H1 (cell line): ENCODE results near the gene KCNH1. TPM values are rescaled to one million over a fixed set of nuclear protein-coding genes. Genes with fewer than 3 reads are reported as not detected.

ENCODE experiments used
- CEBPB ChIP-seq: IDR thresholded peaks from 2 replicates; pipeline ENCODE4 v1.6.1; 2012; ENCODE audit warnings: low read depth, low read length
- RBBP5 ChIP-seq: IDR thresholded peaks from 2 replicates; pipeline ENCODE4 v1.7.1; 2012; ENCODE audit warnings: low read depth, mild to moderate bottlenecking, inconsistent platforms, low read length, moderate library complexity, borderline replicate concordance
- SIRT6 ChIP-seq: IDR thresholded peaks from one replicate; pipeline ENCODE4 v1.7.1; 2012; ENCODE audit warnings: low read length, inconsistent platforms
- polyA plus RNA-seq, 7 experiments: library from polyadenylated mRNA; depleted of rRNA in 3 of 7; stranded (reverse) in 5 of 7; unstranded in 2 of 7; fragments of >200 nt in 5 of 7; fragments of 200-250 nt in 2 of 7; gene quantifications; 1 replicate in 5 of 7; 2 replicates in 1 of 7; 4 replicates in 1 of 7; pipeline versions ENCODE4 v1.2.1 to v1.2.3, GENCODE V29; 2011 to 2013; ENCODE audit warnings: missing spikeins in 2 of 7, mixed read lengths in 2 of 7
- total RNA-seq: library from RNA; stranded (reverse); fragmentation: NEBNext Ultra II Directional; extraction: Animal tissue kit (Norgen Biotek cat#: 25700); gene quantifications from 2 replicates; pipeline ENCODE4 v1.2.1, GENCODE V29; 2021
- TF ChIP-seq, protein P1 (sequence below): fragments of 300-600 bp; sonication (generic); IDR thresholded peaks from 2 replicates; pipeline ENCODE4 v1.7.1; 2012; ENCODE audit warnings: low read length, moderate library complexity, mild to moderate bottlenecking, inconsistent platforms; ENCODE audit not compliant: insufficient replicate concordance
- TF ChIP-seq, protein P2 (sequence below), 3 experiments: IDR thresholded peaks; 1 replicate in 2 of 3; 2 replicates in 1 of 3; pipeline versions ENCODE4 v1.5.1 to v1.6.1; 2011; ENCODE audit warnings: low read length in 3 of 3, mild to moderate bottlenecking in 3 of 3, inconsistent platforms in 2 of 3, low read depth in 1 of 3, moderate library complexity in 1 of 3; ENCODE audit not compliant: insufficient read depth in 1 of 3; ENCODE audit errors: control extremely low read depth in 1 of 3

KCNH1 gene
- total and polyA plus RNA-seq, 2 of the 8 experiments (the other 6 are each of a cell fraction or from before 2014, with no cell fraction given) = 0.27 to 0.34 TPM

DNA sequence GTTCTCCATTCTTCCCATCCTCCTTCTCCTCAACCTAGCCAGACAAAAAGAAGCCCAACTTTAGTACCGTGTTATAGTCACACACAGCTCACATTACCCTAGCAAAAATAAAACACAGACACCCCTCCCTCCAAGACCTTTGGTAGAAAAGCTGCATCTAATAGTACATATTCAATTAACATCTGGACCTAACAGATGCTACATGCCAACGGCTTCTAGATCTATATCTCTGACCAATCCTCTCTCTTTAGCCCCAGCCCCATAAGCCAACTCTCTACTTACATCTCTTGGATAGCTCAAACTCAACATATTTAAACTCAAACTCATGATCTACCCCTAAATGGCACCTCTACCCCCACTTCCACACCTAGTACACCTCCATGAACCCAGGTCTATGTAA lies 233.1 kb downstream of the KCNH1 start (continued):
- TF ChIP-seq, protein P1, sequence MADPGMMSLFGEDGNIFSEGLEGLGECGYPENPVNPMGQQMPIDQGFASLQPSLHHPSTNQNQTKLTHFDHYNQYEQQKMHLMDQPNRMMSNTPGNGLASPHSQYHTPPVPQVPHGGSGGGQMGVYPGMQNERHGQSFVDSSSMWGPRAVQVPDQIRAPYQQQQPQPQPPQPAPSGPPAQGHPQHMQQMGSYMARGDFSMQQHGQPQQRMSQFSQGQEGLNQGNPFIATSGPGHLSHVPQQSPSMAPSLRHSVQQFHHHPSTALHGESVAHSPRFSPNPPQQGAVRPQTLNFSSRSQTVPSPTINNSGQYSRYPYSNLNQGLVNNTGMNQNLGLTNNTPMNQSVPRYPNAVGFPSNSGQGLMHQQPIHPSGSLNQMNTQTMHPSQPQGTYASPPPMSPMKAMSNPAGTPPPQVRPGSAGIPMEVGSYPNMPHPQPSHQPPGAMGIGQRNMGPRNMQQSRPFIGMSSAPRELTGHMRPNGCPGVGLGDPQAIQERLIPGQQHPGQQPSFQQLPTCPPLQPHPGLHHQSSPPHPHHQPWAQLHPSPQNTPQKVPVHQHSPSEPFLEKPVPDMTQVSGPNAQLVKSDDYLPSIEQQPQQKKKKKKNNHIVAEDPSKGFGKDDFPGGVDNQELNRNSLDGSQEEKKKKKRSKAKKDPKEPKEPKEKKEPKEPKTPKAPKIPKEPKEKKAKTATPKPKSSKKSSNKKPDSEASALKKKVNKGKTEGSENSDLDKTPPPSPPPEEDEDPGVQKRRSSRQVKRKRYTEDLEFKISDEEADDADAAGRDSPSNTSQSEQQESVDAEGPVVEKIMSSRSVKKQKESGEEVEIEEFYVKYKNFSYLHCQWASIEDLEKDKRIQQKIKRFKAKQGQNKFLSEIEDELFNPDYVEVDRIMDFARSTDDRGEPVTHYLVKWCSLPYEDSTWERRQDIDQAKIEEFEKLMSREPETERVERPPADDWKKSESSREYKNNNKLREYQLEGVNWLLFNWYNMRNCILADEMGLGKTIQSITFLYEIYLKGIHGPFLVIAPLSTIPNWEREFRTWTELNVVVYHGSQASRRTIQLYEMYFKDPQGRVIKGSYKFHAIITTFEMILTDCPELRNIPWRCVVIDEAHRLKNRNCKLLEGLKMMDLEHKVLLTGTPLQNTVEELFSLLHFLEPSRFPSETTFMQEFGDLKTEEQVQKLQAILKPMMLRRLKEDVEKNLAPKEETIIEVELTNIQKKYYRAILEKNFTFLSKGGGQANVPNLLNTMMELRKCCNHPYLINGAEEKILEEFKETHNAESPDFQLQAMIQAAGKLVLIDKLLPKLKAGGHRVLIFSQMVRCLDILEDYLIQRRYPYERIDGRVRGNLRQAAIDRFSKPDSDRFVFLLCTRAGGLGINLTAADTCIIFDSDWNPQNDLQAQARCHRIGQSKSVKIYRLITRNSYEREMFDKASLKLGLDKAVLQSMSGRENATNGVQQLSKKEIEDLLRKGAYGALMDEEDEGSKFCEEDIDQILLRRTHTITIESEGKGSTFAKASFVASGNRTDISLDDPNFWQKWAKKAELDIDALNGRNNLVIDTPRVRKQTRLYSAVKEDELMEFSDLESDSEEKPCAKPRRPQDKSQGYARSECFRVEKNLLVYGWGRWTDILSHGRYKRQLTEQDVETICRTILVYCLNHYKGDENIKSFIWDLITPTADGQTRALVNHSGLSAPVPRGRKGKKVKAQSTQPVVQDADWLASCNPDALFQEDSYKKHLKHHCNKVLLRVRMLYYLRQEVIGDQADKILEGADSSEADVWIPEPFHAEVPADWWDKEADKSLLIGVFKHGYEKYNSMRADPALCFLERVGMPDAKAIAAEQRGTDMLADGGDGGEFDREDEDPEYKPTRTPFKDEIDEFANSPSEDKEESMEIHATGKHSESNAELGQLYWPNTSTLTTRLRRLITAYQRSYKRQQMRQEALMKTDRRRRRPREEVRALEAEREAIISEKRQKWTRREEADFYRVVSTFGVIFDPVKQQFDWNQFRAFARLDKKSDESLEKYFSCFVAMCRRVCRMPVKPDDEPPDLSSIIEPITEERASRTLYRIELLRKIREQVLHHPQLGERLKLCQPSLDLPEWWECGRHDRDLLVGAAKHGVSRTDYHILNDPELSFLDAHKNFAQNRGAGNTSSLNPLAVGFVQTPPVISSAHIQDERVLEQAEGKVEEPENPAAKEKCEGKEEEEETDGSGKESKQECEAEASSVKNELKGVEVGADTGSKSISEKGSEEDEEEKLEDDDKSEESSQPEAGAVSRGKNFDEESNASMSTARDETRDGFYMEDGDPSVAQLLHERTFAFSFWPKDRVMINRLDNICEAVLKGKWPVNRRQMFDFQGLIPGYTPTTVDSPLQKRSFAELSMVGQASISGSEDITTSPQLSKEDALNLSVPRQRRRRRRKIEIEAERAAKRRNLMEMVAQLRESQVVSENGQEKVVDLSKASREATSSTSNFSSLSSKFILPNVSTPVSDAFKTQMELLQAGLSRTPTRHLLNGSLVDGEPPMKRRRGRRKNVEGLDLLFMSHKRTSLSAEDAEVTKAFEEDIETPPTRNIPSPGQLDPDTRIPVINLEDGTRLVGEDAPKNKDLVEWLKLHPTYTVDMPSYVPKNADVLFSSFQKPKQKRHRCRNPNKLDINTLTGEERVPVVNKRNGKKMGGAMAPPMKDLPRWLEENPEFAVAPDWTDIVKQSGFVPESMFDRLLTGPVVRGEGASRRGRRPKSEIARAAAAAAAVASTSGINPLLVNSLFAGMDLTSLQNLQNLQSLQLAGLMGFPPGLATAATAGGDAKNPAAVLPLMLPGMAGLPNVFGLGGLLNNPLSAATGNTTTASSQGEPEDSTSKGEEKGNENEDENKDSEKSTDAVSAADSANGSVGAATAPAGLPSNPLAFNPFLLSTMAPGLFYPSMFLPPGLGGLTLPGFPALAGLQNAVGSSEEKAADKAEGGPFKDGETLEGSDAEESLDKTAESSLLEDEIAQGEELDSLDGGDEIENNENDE = no peak
- TF ChIP-seq SIRT6 (no peak), RBBP5 (no peak), CEBPB (no peak)
- TF ChIP-seq, protein P2, sequence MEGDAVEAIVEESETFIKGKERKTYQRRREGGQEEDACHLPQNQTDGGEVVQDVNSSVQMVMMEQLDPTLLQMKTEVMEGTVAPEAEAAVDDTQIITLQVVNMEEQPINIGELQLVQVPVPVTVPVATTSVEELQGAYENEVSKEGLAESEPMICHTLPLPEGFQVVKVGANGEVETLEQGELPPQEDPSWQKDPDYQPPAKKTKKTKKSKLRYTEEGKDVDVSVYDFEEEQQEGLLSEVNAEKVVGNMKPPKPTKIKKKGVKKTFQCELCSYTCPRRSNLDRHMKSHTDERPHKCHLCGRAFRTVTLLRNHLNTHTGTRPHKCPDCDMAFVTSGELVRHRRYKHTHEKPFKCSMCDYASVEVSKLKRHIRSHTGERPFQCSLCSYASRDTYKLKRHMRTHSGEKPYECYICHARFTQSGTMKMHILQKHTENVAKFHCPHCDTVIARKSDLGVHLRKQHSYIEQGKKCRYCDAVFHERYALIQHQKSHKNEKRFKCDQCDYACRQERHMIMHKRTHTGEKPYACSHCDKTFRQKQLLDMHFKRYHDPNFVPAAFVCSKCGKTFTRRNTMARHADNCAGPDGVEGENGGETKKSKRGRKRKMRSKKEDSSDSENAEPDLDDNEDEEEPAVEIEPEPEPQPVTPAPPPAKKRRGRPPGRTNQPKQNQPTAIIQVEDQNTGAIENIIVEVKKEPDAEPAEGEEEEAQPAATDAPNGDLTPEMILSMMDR (IDR thresholded peaks at IDR 0.05; ENCODE audit: control extremely low read depth in 1 of 3, insufficient read depth in 1 of 3, low read depth in 1 of 3, low read length in 3 of 3) = no peak
